Cardiac septum (tissue), 1 donor: Measurements from ENCODE around the gene TRIP13. TPM values are rescaled to one million over a fixed set of nuclear protein-coding genes. Genes with fewer than 3 reads are reported as not detected.

ENCODE experiments used
- DNase-seq: peaks from one replicate; pipeline ENCODE4 v3.0.0-alpha.2; 2020; ENCODE audit warnings: low spot score
- intact Hi-C: fragments of 100-400 bp; cut with DNase I; formaldehyde crosslinking; loops from one replicate; pipeline ENCODE4 v1.14.0; 2022
- total RNA-seq: library from RNA; stranded (reverse); fragmentation: NEBNext Ultra II Directional; extraction: Animal tissue kit (Norgen Biotek cat#: 25700); gene quantifications from one replicate; pipeline ENCODE4 v1.2.1, GENCODE V29; 2021
- donor health status: DM: no; HTN: no; CAD: no.

The TRIP13 gene
- total RNA-seq, 1 donor from 2014 or later = 0.57 TPM

DNA sequence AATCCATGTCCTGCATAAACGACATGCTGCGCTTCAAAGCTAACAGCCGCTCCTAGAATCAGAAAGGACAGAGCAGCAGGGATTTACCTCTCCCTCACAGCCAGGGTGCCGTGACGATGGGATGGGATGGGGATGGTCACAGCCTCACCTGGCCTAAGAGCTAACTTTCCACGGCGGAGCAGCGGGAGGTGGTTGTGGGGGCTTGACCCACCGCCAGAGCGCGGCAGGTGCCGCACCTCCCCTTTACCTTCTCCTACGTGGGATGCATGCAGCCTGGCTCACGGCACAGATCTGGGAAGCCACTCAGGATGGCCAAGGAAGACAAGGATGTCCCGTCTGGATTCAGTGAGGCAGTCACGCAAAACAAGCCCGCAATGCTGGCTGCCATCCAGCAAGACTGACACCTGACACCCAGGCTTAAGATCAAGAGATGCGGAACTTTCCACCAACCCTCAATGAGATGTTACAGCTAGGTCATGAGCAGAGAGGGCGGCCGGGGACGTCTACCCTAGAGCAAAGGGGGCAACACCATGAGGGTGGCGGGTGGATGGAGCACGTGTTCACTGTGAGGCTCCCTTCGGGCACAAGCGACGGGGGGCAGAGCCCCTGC lies 5.9 kb upstream of the TRIP13 start:
- DNase-seq = no peak
- intact Hi-C loops = loop anchor here (10.0 kb wide), 1 partner anchor 412 kb away; no protein-coding TSS in a partner anchor

DNA sequence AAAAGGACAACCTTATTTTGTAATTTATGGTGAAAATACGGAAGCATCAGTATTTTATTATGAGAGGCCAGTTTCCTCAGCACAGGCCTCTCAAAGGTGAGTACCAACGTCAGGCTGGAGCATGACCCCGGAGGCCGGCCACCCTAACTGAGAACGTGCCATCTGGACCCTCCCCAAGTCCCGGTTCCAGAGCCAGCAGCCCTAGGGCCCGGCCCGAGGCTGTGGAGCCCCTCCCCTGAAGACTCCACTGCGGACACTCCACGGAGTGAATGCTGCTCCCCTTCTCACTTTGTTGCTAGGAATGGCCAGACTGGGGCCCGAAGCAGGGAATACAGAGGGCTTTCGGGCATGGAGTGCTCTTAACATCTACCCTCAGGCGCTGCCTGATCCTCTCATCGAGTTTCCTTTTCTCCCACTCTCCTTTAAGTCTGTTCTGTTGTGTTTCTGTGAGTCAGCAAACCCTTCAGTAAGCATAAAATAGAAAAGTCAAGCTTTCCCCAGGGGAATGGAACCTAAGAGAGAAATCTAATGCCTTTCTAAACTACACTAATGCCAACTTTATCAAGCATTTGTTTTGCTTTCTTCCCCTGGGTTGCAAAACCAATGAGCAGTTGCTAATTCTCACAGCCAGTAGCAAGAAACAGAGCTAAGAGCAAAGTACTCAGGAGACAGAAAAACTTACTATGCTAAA lies 4.6 kb upstream of the TRIP13 start:
- intact Hi-C loops = loop anchor here (10.0 kb wide), 1 partner anchor 413 kb away; no protein-coding TSS in a partner anchor
- DNase-seq = no peak

DNA sequence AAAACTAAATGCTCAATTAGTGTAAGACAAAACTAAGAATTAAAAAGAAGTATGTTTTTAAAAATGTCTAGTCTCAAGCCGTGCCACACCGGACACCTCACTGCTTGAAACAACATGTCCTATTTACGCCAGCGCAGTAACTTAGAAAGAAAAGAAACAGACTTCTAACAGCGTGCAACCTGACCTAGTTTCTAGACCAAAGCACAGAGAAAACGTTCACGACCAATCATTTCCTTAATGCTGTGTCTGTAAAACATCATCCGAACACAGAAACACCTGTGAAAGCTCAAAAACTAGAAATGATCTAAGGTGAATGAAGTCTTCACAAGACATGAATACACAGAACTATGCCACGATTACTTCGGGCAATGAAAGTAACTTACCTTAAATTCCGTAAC lies 4.0 kb upstream of the TRIP13 start:
- DNase-seq = no peak
- intact Hi-C loops = loop anchor here (10.0 kb wide), 1 partner anchor 414 kb away; no protein-coding TSS in a partner anchor

DNA sequence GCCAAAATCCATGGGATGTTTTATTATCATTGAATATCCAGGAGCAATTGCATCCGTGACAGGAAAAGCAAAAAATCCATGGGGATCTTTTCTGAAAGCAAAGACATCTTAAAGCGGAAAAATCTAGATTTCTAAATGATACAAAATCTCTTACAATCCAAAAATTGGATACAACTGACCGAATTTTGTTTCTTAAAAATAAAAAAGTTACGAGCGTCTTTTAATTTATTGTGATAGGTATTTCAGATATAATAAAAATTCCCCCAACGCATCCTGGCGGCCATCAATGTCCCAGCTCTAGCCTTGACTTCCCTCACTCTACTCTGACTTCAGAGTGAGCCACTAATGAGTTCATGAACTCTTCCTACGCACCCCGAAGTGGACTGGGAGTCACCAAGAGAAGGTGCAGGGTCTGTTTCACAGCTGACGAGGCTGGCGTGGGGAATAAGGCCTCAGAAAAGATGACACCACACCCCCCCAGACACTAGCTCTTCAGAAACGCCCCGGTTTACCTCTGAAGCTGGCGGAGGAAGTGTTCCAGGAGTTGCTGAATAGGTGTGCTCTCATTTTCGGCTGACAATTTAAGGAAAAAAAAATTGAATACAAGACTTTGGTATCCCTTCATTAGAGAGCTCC lies 3.5 kb upstream of the TRIP13 start:
- intact Hi-C loops = loop anchor here (10.0 kb wide), 1 partner anchor 414 kb away; no protein-coding TSS in a partner anchor

DNA sequence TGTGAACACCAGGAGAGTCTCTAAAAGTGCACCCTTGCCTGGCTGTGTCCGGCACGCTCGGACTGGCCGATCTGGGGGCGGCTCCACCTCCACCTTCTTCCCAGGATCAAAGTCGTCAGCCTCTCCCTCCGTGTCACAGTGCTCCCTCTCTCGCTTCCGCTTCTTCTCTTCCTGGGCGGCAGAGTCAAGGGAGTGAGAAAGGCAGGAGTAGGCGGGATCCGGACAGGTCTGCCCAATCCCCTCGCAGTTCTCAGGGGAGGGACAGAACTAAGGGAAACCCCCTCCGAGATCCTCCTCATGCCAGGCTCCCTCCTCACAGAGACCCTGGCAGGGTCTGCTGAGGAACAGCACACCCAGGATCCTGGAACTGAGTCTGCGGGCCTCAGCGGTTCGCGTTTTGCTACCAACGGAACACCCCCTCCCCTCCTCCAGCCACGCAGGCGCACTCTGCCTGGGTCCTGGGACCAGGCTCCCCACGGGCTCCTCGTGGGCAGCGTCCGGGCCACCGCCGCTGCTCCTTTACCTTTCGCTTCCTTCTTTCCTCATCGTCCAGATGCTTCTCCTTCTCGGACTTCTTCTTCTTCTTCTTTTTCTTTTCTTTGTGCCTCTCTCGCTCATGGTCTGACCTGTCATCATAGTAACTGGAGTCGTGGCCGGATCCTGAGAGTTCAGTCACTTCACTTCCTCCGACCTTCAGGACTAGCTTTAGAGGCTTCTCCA lies 1.4 kb upstream of the TRIP13 start:
- intact Hi-C loops = no loop called here
- DNase-seq = no peak

More for the DNA sequence above, 3.5 kb upstream of the TRIP13 start:
- no peak for DNase-seq

DNA sequence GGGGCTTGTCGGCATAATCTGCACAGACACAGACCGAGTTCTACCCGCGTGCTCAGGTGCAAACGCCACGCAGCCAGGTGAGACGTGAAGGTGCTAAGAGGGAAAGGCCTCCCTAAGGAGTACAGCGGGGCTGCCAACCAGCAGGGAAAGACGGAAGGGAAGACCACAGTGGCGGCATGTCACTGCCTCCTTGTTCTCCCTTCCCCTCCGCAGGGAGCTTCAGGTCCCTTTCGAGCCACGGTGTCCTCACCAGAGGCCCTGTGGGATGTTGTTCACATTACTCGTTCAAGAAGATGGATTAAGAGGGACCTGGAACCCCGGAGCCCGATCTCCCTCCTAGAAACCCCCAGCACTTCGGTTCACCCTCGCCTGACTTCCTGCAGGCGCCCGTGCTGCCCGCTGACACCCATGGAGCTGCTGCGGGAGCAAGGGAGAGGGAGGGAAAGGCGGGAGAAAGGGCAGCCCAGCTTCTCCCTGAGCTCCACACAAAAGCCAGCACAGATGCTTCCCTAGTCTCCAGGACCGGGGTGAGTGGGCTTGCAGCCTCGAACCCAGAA lies 769 bp upstream of the TRIP13 start:
- intact Hi-C loops = no loop called here
- no peak for DNase-seq

DNA sequence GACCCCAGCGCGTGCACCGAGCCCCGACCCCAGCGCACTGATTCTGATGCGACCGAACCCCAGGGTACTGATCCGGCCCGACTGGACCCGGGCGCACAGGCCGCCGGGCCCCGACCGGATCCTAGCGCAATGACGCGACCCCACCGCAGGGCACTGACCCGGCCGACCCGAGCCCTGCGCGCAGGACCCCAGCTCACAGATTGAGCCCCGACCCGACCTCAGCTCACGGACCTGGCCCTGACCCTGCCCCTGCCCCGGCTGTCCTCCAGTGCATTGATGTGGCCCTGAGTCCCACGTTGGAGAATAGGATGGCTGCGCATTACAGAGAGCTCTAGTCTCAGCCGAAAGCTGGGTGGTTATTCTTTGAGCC lies 438 bp downstream of the TRIP13 start:
- intact Hi-C loops = no loop called here

DNA sequence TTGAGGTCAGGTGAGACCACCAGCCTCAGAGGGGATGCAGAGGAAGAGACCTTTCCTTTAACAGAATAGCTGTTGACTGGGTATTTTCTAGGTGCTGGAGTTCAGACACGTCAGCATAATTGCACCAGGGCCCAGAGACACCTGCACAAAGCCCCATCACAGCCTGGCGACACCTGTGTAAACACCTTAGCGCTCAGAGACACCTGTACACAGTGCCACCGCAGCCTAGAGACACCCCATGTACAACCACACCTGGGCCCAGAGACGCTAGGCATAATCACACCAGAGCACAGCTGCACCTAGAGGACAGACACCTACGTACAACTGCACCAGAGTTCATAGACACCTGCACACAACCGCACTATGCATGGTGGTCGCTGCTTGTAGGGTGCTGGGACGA lies 1.0 kb downstream of the TRIP13 start:
- no peak for DNase-seq
- intact Hi-C loops = no loop called here

More for the DNA sequence above, 438 bp downstream of the TRIP13 start:
- DNase-seq = no peak

DNA sequence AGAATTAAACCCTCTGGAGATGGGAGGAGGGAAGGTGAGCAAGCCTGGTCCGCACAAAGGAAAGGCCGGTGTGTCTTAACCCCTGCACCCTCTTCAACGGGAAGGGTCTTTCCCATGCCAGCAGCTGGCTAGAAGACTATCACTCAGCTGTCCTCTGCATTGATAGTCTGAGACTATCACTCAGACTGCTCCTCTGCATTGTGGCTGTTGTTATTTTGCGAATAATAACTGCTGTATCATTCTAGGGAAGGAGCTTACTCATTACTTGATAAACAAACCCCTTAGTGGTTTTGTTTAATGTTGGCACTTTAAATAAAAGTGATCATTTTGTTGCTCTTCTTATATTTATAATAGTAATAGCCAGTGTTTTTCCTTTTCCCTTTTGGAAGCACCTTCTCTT lies 8.1 kb downstream of the TRIP13 start:
- intact Hi-C loops = no loop called here
- no peak for DNase-seq

DNA sequence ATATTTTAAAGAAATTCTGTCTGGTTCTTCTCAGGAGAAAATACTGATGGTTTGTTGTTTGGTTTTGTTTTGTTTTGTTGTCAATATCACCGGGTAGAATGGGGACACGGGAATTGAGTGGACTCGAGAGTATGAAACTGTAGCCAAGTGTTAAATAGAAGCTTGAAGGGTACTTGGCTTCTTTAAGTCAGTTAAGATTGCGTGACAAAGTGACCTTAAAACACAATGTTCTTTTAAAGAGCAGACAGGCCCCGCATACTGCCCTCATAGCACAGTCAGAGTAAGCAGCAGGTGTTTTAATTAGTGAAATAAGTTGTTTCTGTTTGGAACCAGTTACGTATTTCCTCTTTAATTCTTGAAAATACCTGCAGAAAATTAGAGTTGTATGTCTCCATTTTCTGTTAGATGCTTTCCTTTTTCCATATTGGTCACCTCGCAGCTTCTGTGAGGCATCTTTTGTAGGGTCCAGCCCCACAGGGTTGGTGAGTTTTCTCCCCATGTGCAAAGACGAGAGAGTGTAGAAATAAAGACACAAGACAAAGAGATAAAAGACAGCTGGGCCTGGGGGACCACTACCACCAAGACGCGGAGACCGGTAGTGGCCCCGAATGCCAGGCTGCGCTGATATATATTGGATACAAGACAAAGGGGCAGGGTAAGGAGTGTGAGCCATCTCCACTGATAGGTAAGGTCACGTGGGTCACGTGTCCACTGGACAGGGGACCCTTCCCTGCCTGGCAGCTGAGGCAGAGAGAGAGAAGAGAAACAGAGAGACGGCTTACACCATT lies 9.6 kb downstream of the TRIP13 start:
- intact Hi-C loops = loop anchor here (2.0 kb wide), 1 partner anchor 234 kb away; no protein-coding TSS in a partner anchor
- no peak for DNase-seq

DNA sequence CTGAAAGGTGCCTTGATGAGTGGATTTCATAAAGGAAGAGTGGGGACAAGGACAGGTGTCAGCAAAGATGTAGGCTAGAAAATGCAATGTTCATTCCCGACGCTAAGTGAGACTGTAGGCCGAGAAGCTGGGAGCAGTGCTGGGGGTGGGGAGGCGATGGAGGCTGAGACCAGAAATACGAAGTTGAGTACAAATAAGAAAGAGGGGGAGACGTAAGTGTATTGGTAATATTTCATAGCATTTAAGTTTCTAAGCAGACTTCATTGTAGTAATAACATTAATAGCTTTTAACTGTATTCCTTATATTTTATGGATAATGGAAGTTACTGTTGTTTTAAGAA lies 11.0 kb downstream of the TRIP13 start:
- DNase-seq = no peak
- intact Hi-C loops = loop anchor here (2.0 kb wide), 1 partner anchor 235 kb away; no protein-coding TSS in a partner anchor

DNA sequence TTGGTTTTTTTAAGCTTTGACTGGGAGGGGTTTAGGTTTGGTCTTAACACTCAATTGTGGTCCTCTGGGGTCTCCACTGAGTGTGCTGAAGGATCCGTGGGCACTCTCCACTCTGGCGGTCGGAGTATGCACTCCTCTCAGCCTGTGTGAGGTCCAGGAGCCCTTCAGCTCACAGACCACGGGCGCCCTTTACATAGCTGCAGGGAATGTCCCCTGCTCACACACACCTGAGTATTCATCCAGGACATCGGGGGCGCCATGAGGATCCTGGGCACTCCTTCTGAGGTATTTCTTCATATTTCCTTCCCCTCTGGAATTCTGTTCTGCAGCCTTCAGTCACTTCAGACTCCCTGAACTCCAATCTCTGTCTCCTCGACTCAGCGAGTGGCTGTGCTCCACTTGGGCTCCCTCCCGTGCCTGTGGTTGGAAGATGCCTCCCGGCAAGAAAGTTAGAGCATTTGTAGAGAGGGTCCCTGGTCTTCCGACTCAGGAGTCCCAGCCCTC lies 12.5 kb downstream of the TRIP13 start:
- intact Hi-C loops = no loop called here
- DNase-seq = no peak

DNA sequence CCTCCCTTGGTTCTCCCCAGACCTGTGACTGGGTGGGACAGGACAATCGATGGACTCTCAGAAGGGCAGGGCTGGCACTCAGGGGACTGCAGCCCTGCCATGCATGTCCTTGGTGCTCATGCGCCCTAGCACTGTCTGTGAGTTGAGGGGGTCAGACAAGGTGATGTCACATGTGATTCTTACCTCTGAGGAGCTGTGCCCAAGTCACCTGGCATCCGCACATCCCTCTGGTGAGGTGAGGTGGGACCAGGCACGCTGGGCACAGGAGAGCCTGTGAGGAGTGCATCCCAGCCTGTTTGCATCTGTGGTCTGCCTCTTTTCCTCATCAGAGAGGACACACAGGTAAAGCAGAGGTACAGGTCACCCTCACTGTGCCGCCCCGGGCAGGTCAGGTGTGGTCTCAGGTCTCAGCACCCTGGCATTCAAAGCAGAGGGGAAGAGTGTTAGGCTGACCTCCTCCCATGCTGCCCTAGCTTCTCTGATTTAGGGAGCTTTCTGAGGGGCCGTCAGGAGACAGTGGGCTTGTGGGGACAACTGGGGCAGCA lies 14.8 kb downstream of the TRIP13 start:
- DNase-seq = no peak

DNA sequence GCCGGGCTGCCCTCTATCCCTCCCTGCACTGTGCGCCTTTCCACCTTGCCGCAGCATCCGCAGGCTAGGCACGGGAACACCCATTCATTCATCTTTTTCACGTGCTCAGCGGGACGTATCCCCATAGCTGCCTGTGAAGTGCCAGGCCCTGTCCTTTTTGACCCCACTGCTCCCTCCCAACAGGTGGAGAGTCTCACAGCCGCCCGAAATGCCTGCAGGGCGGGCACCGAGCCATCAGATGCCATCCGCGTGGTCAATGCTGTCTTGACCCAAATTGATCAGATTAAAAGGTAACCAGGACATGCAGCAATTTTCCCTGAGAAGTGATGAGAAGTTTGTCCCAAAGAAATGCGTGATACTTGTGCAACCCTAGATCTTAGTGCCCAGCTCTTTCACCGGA lies 15.5 kb downstream of the TRIP13 start:
- intact Hi-C loops = no loop called here
- DNase-seq = no peak

More for the DNA sequence above, 14.8 kb downstream of the TRIP13 start:
- intact Hi-C loops = no loop called here

DNA sequence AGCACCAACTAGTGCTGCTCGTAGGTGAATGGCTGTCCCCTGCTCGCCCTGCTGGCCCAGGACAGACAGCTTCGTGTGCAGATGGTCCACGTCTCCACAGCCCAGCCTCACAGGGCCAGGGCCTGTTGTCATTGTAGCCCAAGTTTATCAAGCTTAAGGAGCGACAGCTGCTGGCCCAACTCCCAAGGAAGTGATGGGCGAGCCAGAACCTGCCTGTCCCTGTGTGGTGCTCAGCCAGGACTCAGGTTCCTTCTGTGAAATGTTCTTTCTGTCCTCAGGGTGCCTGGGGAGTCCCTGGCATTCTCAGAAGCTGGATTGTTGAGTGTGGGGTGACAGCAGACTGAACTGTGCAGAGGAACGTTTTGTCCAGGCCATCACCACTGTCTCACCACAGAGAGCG lies 16.4 kb downstream of the TRIP13 start:
- intact Hi-C loops = no loop called here

DNA sequence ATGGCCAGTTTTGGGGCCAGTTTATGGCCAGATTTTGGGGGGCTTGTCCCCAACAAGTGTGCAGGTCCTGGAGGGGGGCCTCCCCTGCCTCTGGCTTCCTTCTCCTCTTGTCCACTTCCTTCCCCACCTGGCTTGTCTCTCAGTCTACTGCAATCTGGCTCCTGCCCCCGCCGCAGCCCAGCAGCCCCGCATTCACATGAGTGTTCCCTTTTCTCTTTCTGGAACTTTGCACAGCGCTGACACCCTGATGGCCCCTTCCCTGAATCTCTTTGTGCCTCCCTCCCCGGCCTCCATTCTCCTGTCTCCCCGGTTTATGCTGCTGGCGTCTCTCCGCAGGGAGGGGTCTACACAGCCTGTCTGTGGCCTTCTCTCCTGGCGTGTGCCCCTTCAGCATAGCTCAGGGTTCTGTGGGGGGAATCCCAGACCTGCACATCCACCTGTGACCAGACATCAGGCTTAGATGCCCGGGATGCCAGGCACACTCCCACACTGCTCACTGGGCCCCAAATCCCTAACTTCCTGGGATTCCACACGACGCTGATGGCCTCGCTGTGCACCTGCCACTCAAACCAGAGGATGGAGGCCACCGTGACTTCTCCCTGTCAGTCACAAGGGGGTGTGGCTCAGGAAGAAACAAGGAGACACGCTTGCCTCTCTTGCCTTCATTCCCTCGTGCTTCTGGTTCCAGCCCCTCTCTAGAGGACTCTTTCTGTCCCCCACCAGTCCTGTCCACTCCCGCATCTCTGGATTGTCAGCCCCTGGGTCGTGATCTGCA lies 17.5 kb downstream of the TRIP13 start:
- intact Hi-C loops = loop anchor here (5.0 kb wide), 1 partner anchor 827 kb away; no protein-coding TSS in a partner anchor
- no peak for DNase-seq

More for the DNA sequence above, 16.4 kb downstream of the TRIP13 start:
- DNase-seq = no peak

DNA sequence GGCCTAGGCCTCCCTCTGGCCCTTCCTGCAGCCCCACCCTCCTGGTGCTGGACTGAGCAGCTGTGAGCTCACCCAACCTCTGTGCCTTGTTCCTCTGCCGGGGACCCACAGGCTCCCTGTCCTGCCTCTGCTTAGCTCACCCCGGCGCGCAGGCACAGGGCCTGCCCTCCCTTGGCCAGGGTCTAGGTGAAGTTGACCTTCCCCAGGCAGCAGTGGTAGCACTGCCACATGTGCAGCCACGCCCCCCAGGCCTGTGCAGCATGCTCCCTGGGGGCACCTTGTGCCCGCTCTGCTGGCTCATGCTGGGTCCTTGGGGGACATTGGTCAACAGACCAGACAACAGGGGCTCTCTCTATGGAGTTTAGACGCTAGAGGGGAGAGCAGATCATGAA lies 18.1 kb downstream of the TRIP13 start:
- DNase-seq = no peak
- intact Hi-C loops = loop anchor here (5.0 kb wide), 1 partner anchor 827 kb away; no protein-coding TSS in a partner anchor

DNA sequence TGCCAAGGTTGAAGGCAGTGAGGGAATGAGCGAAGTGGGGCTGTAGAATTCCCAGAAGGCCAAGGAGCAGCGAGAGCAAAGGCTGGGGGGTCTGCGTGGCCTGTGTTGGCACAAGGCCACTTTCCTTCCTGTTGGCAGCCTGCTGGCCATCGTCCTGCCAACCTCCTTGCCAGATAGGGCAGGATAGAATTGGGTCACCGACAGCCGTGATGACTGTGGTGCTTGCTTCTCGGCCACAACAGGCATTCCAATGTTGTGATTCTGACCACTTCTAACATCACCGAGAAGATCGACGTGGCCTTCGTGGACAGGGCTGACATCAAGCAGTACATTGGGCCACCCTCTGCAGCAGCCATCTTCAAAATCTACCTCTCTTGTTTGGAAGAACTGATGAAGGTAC lies 18.9 kb downstream of the TRIP13 start:
- intact Hi-C loops = loop anchor here (5.0 kb wide), 1 partner anchor 826 kb away; no protein-coding TSS in a partner anchor
- no peak for DNase-seq
